ENCODE measurements around the gene ISM1. TPM values are rescaled to one million over a fixed set of nuclear protein-coding genes. Genes with fewer than 3 reads are reported as not detected.

Gene ISM1
- total and polyA plus RNA-seq, 10 donors: 0.46 to 19.5 (median 10.6) TPM

DNA sequence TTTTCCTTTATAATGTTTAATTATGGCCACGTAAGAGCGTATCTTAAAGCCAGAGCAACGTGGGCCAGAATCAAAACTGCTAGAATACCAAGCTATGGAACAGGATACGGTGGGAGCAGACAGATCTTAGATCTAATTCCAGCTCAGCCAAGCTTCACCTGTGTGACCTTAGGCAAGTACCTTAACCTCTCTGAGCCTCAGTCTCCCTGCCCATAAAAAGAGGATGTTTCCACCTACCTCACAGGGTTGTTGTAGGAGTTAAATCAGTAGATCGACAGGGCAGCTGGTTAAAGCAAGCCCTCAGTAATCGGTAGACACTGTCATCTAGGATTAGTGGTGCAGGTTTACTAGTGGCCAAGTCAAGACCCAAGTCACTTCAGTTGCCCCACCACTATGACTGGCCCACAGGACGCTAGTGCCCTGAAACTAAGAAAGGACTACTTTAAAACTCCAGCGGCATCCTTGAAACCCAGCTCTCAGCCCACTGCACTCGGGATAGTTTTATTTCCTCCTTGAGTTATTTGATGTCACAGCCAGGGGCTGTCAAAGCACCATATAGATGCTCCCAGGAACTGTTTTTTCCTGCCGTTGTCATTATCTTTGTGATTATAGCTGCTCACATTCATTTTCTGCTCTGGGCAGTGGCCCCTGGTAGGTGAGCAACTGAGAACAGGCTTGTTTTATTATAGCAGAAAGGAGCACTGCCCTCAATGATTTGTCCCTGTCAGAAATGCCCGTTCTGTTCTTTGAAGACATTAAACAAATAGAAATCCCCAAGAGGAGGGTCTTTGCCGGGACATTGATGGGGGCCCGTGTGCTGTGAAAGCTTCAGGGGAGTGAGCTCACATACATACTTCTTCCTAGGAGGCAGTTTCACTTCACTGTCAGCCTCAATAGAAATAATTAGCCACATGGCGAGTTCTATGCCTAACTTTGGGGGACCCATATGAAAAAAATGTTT lies 63.1 kb downstream of the ISM1 start:
- peaks cover 0 to 5% (median 0%) of the 10 kb centered on the region in 8 donors for H3K9me3 ChIP-seq
- no peak for TF ChIP-seq POLR2AphosphoS5 (IDR thresholded peaks at IDR 0.05)
- H3K27ac ChIP-seq: no peak overlapping the region
- H3K27me3 ChIP-seq (replicated peaks in 1 of 7): no peaks in the 10 kb centered on the region
- no peaks in the 10 kb centered on the region for H3K4me1 ChIP-seq
- intact Hi-C loops (cut with DNase I; ENCODE audit: low total_unique reads): no loop called here
- no peak for DNase-seq
- H3K36me3 ChIP-seq: peaks cover 0 to 2% (median 0%) of the 10 kb centered on the region in 6 donors
- WGBS, 5 donors: 78 to 84% (median 81%) methylated on average over 14 of the region's 14 CpGs
- H3K4me3 ChIP-seq: no peak overlapping the region

DNA sequence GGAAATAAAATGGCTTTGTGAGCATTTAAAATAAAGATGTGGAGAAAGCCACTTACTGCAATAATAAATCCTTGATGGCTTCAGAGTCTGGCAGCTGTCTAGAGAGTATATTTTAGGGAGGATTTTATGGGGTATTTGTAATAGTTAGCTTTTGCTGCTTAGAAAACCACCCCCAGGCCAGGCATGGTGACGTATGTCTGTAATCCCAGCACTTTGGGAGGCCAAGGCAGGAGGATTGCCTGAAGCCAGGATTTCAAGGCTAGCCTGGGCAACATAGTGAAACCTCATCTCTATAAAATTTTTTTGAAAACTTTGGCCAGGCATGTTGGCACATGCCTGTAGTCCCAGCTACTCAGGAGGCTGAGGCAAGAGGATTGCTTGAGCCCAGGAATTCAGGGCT lies 63.8 kb downstream of the ISM1 start:
- no peak overlapping the region for H3K4me3 ChIP-seq
- H3K4me1 ChIP-seq: no peaks in the 10 kb centered on the region
- DNase-seq: no peak
- peaks cover 0 to 3% (median 0%) of the 10 kb centered on the region in 6 donors for H3K36me3 ChIP-seq
- no peak for TF ChIP-seq POLR2AphosphoS5 (IDR thresholded peaks at IDR 0.05)
- TF ChIP-seq, protein P1, sequence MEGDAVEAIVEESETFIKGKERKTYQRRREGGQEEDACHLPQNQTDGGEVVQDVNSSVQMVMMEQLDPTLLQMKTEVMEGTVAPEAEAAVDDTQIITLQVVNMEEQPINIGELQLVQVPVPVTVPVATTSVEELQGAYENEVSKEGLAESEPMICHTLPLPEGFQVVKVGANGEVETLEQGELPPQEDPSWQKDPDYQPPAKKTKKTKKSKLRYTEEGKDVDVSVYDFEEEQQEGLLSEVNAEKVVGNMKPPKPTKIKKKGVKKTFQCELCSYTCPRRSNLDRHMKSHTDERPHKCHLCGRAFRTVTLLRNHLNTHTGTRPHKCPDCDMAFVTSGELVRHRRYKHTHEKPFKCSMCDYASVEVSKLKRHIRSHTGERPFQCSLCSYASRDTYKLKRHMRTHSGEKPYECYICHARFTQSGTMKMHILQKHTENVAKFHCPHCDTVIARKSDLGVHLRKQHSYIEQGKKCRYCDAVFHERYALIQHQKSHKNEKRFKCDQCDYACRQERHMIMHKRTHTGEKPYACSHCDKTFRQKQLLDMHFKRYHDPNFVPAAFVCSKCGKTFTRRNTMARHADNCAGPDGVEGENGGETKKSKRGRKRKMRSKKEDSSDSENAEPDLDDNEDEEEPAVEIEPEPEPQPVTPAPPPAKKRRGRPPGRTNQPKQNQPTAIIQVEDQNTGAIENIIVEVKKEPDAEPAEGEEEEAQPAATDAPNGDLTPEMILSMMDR (IDR thresholded peaks at IDR 0.05 in 8 of 11, conservative IDR thresholded peaks at IDR 0.05 in 3 of 11): no peak
- TF ChIP-seq POLR2A (IDR thresholded peaks at IDR 0.05): no peak
- H3K27ac ChIP-seq: no peak overlapping the region
- intact Hi-C loops (cut with DNase I; ENCODE audit: low total_unique reads): no loop called here
- 35 to 100% (median 90%) methylated on average over 1 of the region's 1 CpG for WGBS, 5 donors
- no peaks in the 10 kb centered on the region for H3K27me3 ChIP-seq (replicated peaks in 1 of 7)
- H3K9me3 ChIP-seq: peaks cover 0 to 5% (median 0%) of the 10 kb centered on the region in 8 donors

DNA sequence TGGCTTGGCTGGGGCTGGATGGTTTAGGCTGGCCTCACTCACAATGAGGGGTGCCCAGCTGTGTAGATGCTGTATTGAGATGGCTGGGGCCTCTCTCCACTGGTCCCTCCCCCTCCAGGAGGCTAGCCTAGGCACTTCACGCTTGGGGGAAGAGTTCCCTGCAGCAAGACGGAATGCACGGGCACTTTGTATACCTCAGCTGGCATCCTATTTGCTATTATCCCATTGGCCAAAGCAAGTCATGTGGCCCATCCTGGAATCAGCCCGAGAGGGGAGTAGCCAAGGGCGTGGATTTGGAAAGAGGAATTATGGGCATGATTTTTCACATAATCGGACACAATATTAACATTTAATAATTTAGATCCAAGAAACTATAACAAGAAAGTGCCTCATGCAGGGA lies 64.3 kb downstream of the ISM1 start:
- H3K4me1 ChIP-seq: no peaks in the 10 kb centered on the region
- H3K27me3 ChIP-seq (replicated peaks in 1 of 7): no peaks in the 10 kb centered on the region
- H3K9me3 ChIP-seq: peaks cover 0 to 3% (median 0%) of the 10 kb centered on the region in 8 donors
- TF ChIP-seq, protein P1 (IDR thresholded peaks at IDR 0.05 in 8 of 11, conservative IDR thresholded peaks at IDR 0.05 in 3 of 11): no peak
- no peak for TF ChIP-seq POLR2A (IDR thresholded peaks at IDR 0.05)
- no peak for TF ChIP-seq POLR2AphosphoS5 (IDR thresholded peaks at IDR 0.05)
- intact Hi-C loops (cut with DNase I; ENCODE audit: low total_unique reads): no loop called here
- H3K27ac ChIP-seq: no peak overlapping the region
- H3K36me3 ChIP-seq: peaks cover 0 to 3% (median 0%) of the 10 kb centered on the region in 6 donors
- H3K4me3 ChIP-seq: no peak overlapping the region
- WGBS, 5 donors: 87 to 97% (median 91%) methylated on average over 6 of the region's 6 CpGs
- no peak for DNase-seq

DNA sequence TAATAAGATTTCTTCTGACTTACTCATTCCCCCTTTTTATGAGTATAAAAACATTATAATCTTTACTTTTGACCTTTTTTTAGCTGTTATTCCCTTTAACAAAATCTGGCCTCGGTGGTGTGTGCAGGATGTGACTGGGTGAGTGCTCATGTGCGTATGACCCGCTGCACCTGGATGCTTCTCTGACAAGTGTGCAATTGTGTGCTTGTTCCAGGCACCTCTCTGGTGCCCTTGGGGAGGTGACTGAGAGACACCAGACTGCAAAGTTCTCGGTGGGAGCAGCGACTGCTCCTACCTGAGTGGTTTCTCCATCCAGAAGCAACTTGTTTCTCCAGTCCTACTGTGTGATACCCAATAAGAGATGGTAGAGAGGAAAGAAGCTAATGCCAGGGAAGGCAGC lies 65.0 kb downstream of the ISM1 start:
- 78 to 89% (median 85%) methylated on average over 5 of the region's 5 CpGs for WGBS, 5 donors
- Histone ChIP-seq H3K27me3 (replicated peaks in 1 of 7) (no peaks in the 10 kb centered on the region), H3K4me3 (no peak overlapping the region), H3K27ac (no peak overlapping the region), H3K4me1 (no peaks in the 10 kb centered on the region), H3K36me3 (peaks cover 0 to 3% (median 0%) of the 10 kb centered on the region in 6 donors), H3K9me3 (no peaks in the 10 kb centered on the region)
- DNase-seq: no peak
- intact Hi-C loops (cut with DNase I; ENCODE audit: low total_unique reads): no loop called here
- TF ChIP-seq, protein P1 (IDR thresholded peaks at IDR 0.05 in 8 of 11, conservative IDR thresholded peaks at IDR 0.05 in 3 of 11): no peak
- TF ChIP-seq POLR2A (IDR thresholded peaks at IDR 0.05): no peak
- no peak for TF ChIP-seq POLR2AphosphoS5 (IDR thresholded peaks at IDR 0.05)
